K562 (cell line): ENCODE data around the gene NTRK2. TPM values are rescaled to one million over a fixed set of nuclear protein-coding genes. Genes with fewer than 3 reads are reported as not detected.

Experiments used
- ATAC-seq: fragments of 200-7000 bp; cut with Tn5 transposase; 3 replicates; pipeline ENCODE4 v1.9.1; 2020; ENCODE audit warnings: moderate library complexity
- BruUV-seq: library from RNA; stranded (reverse); fragments of 400-500 nt; replicated peaks from 2 replicates; lab custom pipeline; 2021; lab: Mats Ljungman, UMichigan
- CTCF ChIA-PET: fragments of 300-600 bp; formaldehyde crosslinking; extraction: SDS; loops from one replicate; lab custom pipeline; 2021; ENCODE audit warnings: low intra/inter-chr PET ratio; lab: Yijun Ruan, JAX
- POLR2A ChIA-PET: fragments of 300-600, 350-650 bp; sonication (Branson Sonifier 250); formaldehyde crosslinking; extraction: SDS; loops from one replicate; lab custom pipeline; 2021; ENCODE audit warnings: antibody characterized with exemption, inconsistent platforms; lab: Yijun Ruan, JAX
- DNase-seq, 4 experiments: peaks; one replicate each; pipeline versions ENCODE4 v3.0.0 to v3.0.0-alpha.2; 2011 to 2018; ENCODE audit warnings: low spot score in 3 of 4, mixed read lengths in 3 of 4; ENCODE audit errors: extremely low read depth in 1 of 4
- FAIRE-seq: peaks from 2 replicates; lab custom pipeline; 2011; peaks lifted over from hg19 to GRCh38; lab: Jason Lieb, UNC
- H2AFZ ChIP-seq: 2 replicates; pipeline ENCODE4 v1.6.0; 2011; ENCODE audit warnings: low read depth, low read length, control low read depth, inconsistent platforms
- H3K27ac ChIP-seq: fragments of 200-600 bp; 3 replicates; pipeline ENCODE4 v1.8.0; 2011; ENCODE audit warnings: low read depth, mild to moderate bottlenecking, control low read depth, inconsistent platforms, low read length, moderate library complexity, mixed read lengths; ENCODE audit errors: extremely low read depth
- H3K27me3 ChIP-seq, 2 experiments: fragments of 300-600 bp in 1 of 2; 2 replicates in 1 of 2; 3 replicates in 1 of 2; pipeline versions ENCODE4 v1.6.0 to v1.8.0; 2011; ENCODE audit warnings: inconsistent platforms in 2 of 2, low read length in 2 of 2, mild to moderate bottlenecking in 1 of 2, mixed read lengths in 1 of 2, moderate library complexity in 1 of 2; ENCODE audit not compliant: control insufficient read depth in 2 of 2, insufficient read depth in 2 of 2
- H3K36me3 ChIP-seq: fragments of 300-600 bp; 3 replicates; pipeline ENCODE4 v1.8.0; 2011; ENCODE audit warnings: mild to moderate bottlenecking, low read length, inconsistent platforms; ENCODE audit not compliant: control insufficient read depth, insufficient read depth
- H3K4me1 ChIP-seq, 2 experiments: fragments of 200-600 bp in 1 of 2; replicated peaks in 1 of 2; 2 replicates in 1 of 2; 3 replicates in 1 of 2; pipeline versions ENCODE4 v1.5.1 to v1.8.0; 2011; ENCODE audit warnings: inconsistent platforms in 2 of 2, low read length in 2 of 2, mild to moderate bottlenecking in 1 of 2, mixed read lengths in 1 of 2, moderate library complexity in 1 of 2; ENCODE audit not compliant: control insufficient read depth in 2 of 2, insufficient read depth in 2 of 2
- H3K4me2 ChIP-seq: 2 replicates; pipeline ENCODE4 v1.6.1; 2011; ENCODE audit warnings: low read length, control low read depth, inconsistent platforms, mixed read lengths; ENCODE audit not compliant: insufficient read depth
- H3K4me3 ChIP-seq: fragments of 200-600 bp; sonication (generic), shearing (Covaris generic); 2 replicates; pipeline ENCODE4 v1.5.1; 2016; ENCODE audit warnings: control low read depth, inconsistent platforms
- H3K79me2 ChIP-seq: fragments of 200-600 bp; 3 replicates; pipeline ENCODE4 v1.8.0; 2011; ENCODE audit warnings: low read length, inconsistent platforms; ENCODE audit not compliant: control insufficient read depth, insufficient read depth
- H3K9ac ChIP-seq, 2 experiments: 2 replicates each; pipeline versions ENCODE4 v1.6.0 to v1.6.1; 2011; ENCODE audit warnings: low read depth in 2 of 2, low read length in 2 of 2, control low read depth in 1 of 2, inconsistent platforms in 1 of 2, mild to moderate bottlenecking in 1 of 2, mixed read lengths in 1 of 2; ENCODE audit not compliant: insufficient read depth in 1 of 2
- H3K9me1 ChIP-seq: one replicate; pipeline ENCODE4 v1.6.0; 2011; ENCODE audit warnings: inconsistent platforms, mild to moderate bottlenecking, low read length, moderate library complexity; ENCODE audit not compliant: control insufficient read depth, insufficient read depth
- H3K9me3 ChIP-seq: replicated peaks from 2 replicates; pipeline ENCODE4 v1.5.1; 2011; ENCODE audit warnings: low read depth, low read length, inconsistent platforms; ENCODE audit not compliant: control insufficient read depth, insufficient read depth
- H4K20me1 ChIP-seq: replicated peaks from 2 replicates; pipeline ENCODE4 v1.6.1; 2011; ENCODE audit warnings: low read length, inconsistent platforms, mixed read lengths; ENCODE audit not compliant: control insufficient read depth, insufficient read depth
- HMG20B ChIP-seq: fragments of 250-450 bp; sonication (Bioruptor Pico); IDR thresholded peaks from 2 replicates; pipeline ENCODE4 v1.5.0; 2021; ENCODE audit warnings: mild to moderate bottlenecking
- KLF10 ChIP-seq: fragments of 250-450 bp; sonication (Bioruptor Pico); IDR thresholded peaks from 2 replicates; pipeline ENCODE4 v1.6.1; 2021; ENCODE audit warnings: matching md5 sums
- PML ChIP-seq: IDR thresholded peaks from 2 replicates; pipeline ENCODE4 v1.6.1; 2012; ENCODE audit warnings: low read length, inconsistent platforms
- SAFB2 ChIP-seq: fragments of 200-400 bp; formaldehyde crosslinking; IDR thresholded peaks from 2 replicates; pipeline ENCODE4 v1.6.1; 2018; ENCODE audit warnings: borderline replicate concordance, low read length, low read depth, moderate library complexity; ENCODE audit not compliant: severe bottlenecking
- ZNF449 ChIP-seq: fragments of 250-450 bp; sonication (Bioruptor Pico); IDR thresholded peaks from 2 replicates; pipeline ENCODE4 v1.8.0; 2022; ENCODE audit warnings: moderate library complexity, mild to moderate bottlenecking, inconsistent platforms
- WGBS: fragments of 100-300 bp; shearing (Covaris generic); methylation state at CpG from one replicate; pipeline ENCODE4 v1.1.6; 2016; ENCODE audit warnings: low coverage, mixed read lengths; ENCODE audit not compliant: insufficient coverage; ENCODE audit errors: missing lambda C conversion rate; 5-methylcytosine and 5-hydroxymethylcytosine counted together
- in situ Hi-C: fragments of 300-500 bp; cut with MboI; formaldehyde crosslinking; loops from 4 replicates; pipeline ENCODE4 v1.15.0; 2018; ENCODE audit warnings: inconsistent platforms, mixed read lengths
- intact Hi-C: fragments of 100-400 bp; cut with micrococcal nuclease; formaldehyde crosslinking; loops from 2 replicates; pipeline ENCODE4 v1.14.2; 2022
- polyA plus RNA-seq, 8 experiments: library from polyadenylated mRNA; depleted of rRNA in 4 of 8; stranded (reverse) in 5 of 8; unstranded in 3 of 8; fragments of >200 nt; fragmentation: Nextera tagmentation in 2 of 8; fragmentation: Illumina TruSeq in 1 of 8; extraction: Ambion mirVana in 2 of 8; extraction: Trizol in 1 of 8; gene quantifications; 2 replicates each; pipeline versions ENCODE4 v1.2.1 to v1.2.3, GENCODE V29; 2011 to 2014; ENCODE audit warnings: inconsistent platforms in 1 of 8, missing spikeins in 1 of 8
- total RNA-seq, 7 experiments: library from RNA; depleted of rRNA in 6 of 7; stranded (reverse); fragments of >200 nt in 6 of 7; fragmentation: Illumina TruSeq in 2 of 7; extraction: Trizol in 2 of 7; gene quantifications; 2 replicates each; pipeline versions ENCODE4 v1.2.1 to v1.2.3, GENCODE V29; 2011 to 2021; ENCODE audit warnings: low replicate concordance in 1 of 7
- TF ChIP-seq, protein P1 (sequence below): fragments of 250-450 bp; sonication (Bioruptor Pico); IDR thresholded peaks from 2 replicates; pipeline ENCODE4 v1.5.0; 2021

Gene NTRK2
- total and polyA plus RNA-seq, 9 of the 15 experiments (the other 6 are each of a cell fraction or from before 2014, with no cell fraction given) = not detected

DNA sequence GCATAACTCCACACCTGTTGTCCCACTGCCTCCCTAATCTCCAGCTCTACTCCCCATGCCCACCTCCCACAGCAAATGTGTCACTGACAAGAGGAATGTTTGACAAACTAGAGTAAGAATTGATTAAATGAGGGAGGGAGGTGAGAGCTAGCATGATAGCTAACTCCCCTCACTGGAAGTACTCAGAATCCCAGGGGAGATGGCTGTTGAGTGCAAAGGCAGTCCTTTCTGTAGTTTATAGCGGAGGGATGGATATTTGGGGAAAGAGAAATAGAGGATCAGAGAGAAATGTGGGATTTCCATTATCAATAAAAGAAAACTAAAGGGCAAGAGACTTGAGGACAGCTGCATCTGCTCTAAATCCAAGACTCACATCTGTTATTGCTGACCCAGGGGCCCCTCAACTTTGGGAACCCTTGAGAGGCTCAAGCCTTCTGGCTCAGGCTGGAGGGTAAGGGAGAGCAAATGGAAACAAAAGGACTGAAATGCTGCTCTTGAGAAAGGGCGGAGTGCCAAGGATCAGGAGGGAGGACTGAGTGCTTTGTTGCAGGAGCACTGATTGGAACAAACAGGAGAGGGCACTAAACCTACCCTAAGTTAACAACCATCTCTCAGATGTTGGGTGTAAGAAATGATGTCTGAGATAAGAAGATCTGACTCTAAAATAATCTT is 372.1 kb downstream of the NTRK2 start:
- Histone ChIP-seq H3K4me3 (no peak overlapping the region), H3K36me3 (no peaks in the 10 kb centered on the region), H3K9me1 (no peaks in the 10 kb centered on the region), H3K9me3 (no peaks in the 10 kb centered on the region), H3K27ac (no peak overlapping the region), H3K4me2 (no peak overlapping the region), H2AFZ (no peak overlapping the region), H3K79me2 (no peaks in the 10 kb centered on the region), H3K27me3 (no peaks in the 10 kb centered on the region), H3K4me1 (no peaks in the 10 kb centered on the region), H3K9ac (no peak overlapping the region), H4K20me1 (no peaks in the 10 kb centered on the region)
- BruUV-seq = no TSS peak
- FAIRE-seq (no peak), DNase-seq (no peak), ATAC-seq (no peak)
- no peak for TF ChIP-seq SAFB2
- no peak for TF ChIP-seq PML
- TF ChIP-seq ZNF449 (CRISPR knock-in tag) = no peak
- TF ChIP-seq KLF10 = no peak
- TF ChIP-seq HMG20B (CRISPR knock-in tag) = no peak
- TF ChIP-seq, protein P1, sequence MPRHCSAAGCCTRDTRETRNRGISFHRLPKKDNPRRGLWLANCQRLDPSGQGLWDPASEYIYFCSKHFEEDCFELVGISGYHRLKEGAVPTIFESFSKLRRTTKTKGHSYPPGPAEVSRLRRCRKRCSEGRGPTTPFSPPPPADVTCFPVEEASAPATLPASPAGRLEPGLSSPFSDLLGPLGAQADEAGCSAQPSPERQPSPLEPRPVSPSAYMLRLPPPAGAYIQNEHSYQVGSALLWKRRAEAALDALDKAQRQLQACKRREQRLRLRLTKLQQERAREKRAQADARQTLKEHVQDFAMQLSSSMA = no peak
- WGBS = 0% methylated on average over 2 of the region's 2 CpGs
- intact Hi-C loops = no loop called here
- ChIA-PET POLR2A (no interaction called here), CTCF (no interaction called here)
- in situ Hi-C loops = no loop called here
